Hepatocyte (in vitro differentiated cells): ENCODE data around the gene MCM6. TPM values are rescaled to one million over a fixed set of nuclear protein-coding genes. Genes with fewer than 3 reads are reported as not detected.

Experiments used
- DNase-seq: peaks from one replicate; pipeline ENCODE4 v3.0.0-alpha.2; 2016; ENCODE audit warnings: low spot score
- H2AFZ ChIP-seq: fragments of 200-600 bp; sonication (generic); 2 replicates; pipeline ENCODE4 v1.6.0; 2016; ENCODE audit warnings: antibody characterized with exemption, mild to moderate bottlenecking
- H3K27ac ChIP-seq: fragments of 200-600 bp; sonication (generic); 2 replicates; pipeline ENCODE4 v1.5.1; 2016; ENCODE audit warnings: mild to moderate bottlenecking
- H3K27me3 ChIP-seq: fragments of 200-600 bp; sonication (generic); 2 replicates; pipeline ENCODE4 v1.6.1; 2016
- H3K36me3 ChIP-seq: fragments of 200-600 bp; sonication (generic); replicated peaks from 2 replicates; pipeline ENCODE4 v1.5.1; 2016; ENCODE audit warnings: low read depth; ENCODE audit not compliant: insufficient read depth
- H3K4me1 ChIP-seq: fragments of 200-600 bp; sonication (generic); 2 replicates; pipeline ENCODE4 v1.5.1; 2016; ENCODE audit warnings: mild to moderate bottlenecking, moderate library complexity; ENCODE audit not compliant: insufficient read depth
- H3K4me2 ChIP-seq: fragments of 200-600 bp; sonication (generic); 2 replicates; pipeline ENCODE4 v1.6.0; 2016
- H3K4me3 ChIP-seq: fragments of 200-600 bp; sonication (generic); 2 replicates; pipeline ENCODE4 v1.5.1; 2016; ENCODE audit warnings: mild to moderate bottlenecking
- H3K79me2 ChIP-seq: fragments of 200-600 bp; sonication (generic); 2 replicates; pipeline ENCODE4 v1.6.0; 2017; ENCODE audit warnings: mild to moderate bottlenecking
- H3K9me2 ChIP-seq: fragments of 200-600 bp; sonication (generic); replicated peaks from 2 replicates; pipeline ENCODE4 v1.6.0; 2017; ENCODE audit warnings: mild to moderate bottlenecking; ENCODE audit not compliant: insufficient read depth
- H3K9me3 ChIP-seq: fragments of 200-600 bp; sonication (generic); 2 replicates; pipeline ENCODE4 v1.5.1; 2016; ENCODE audit warnings: low read depth, mild to moderate bottlenecking
- H4K20me1 ChIP-seq: fragments of 200-600 bp; sonication (generic); 2 replicates; pipeline ENCODE4 v1.6.0; 2016; ENCODE audit warnings: mild to moderate bottlenecking; ENCODE audit not compliant: insufficient read depth, poor library complexity, severe bottlenecking
- EZH2 ChIP-seq: fragments of 200-600 bp; sonication (generic); IDR thresholded peaks from 2 replicates; pipeline ENCODE4 v1.6.1; 2016; ENCODE audit warnings: antibody characterized with exemption, mild to moderate bottlenecking, borderline replicate concordance
- EZH2phosphoT487 ChIP-seq: fragments of 200-600 bp; sonication (generic); IDR thresholded peaks from one replicate; pipeline ENCODE4 v1.6.1; 2018; ENCODE audit warnings: antibody characterized with exemption, mild to moderate bottlenecking, low read depth, moderate library complexity; ENCODE audit not compliant: unreplicated experiment, severe bottlenecking
- WGBS: methylation state at CpG from one replicate; pipeline ENCODE4 v1.1.6; 2016; ENCODE audit warnings: low lambda C conversion rate; ENCODE audit errors: missing lambda C conversion rate; 5-methylcytosine and 5-hydroxymethylcytosine counted together
- polyA plus RNA-seq: library from polyadenylated mRNA; unstranded; fragments of >200 nt; fragmentation: Nextera tagmentation; extraction: Ambion mirVana; gene quantifications from 2 replicates; pipeline ENCODE4 v1.2.1, GENCODE V29; 2016
- total RNA-seq: library from RNA; depleted of rRNA; stranded (reverse); fragments of >200 nt; gene quantifications from 2 replicates; pipeline ENCODE4 v1.2.3, GENCODE V29; 2014
- TF ChIP-seq, protein P1 (sequence below): fragments of 200-600 bp; sonication (generic); IDR thresholded peaks from 2 replicates; pipeline ENCODE4 v1.5.1; 2016; ENCODE audit warnings: antibody characterized with exemption, mild to moderate bottlenecking; ENCODE audit not compliant: poor library complexity

MCM6 gene
- total and polyA plus RNA-seq, 2 experiments from 2014 or later, result 8.3 to 17.9 TPM

DNA sequence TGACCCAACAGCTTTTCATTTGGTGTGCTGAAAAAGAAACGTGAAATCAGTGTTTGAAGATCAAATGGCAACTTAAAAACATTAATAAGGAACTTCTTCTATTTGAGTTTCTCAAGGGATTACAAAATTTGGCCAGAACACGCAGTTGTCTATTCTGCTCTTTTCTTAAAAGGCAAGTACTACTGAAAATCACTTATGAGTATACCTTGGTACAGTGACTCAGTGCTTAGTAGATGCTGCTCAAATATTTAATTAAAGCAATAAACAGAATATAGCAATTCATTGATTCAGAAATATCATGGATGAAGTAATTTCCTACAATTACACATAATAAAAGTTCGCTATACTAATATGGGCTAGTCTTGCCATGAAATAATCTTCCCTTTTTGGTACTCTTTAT is 38.2 kb upstream of the MCM6 start:
- Histone ChIP-seq H3K9me2 (no peaks in the 10 kb centered on the region), H3K4me2 (no peak overlapping the region), H3K27me3 (no peaks in the 10 kb centered on the region), H3K4me3 (no peak overlapping the region), H3K4me1 (no peaks in the 10 kb centered on the region), H3K9me3 (no peaks in the 10 kb centered on the region), H4K20me1 (no peaks in the 10 kb centered on the region), H3K27ac (no peak overlapping the region), H3K36me3 (no peaks in the 10 kb centered on the region), H2AFZ (no peak overlapping the region), H3K79me2 (no peaks in the 10 kb centered on the region)
- no peak for TF ChIP-seq EZH2
- TF ChIP-seq, protein P1, sequence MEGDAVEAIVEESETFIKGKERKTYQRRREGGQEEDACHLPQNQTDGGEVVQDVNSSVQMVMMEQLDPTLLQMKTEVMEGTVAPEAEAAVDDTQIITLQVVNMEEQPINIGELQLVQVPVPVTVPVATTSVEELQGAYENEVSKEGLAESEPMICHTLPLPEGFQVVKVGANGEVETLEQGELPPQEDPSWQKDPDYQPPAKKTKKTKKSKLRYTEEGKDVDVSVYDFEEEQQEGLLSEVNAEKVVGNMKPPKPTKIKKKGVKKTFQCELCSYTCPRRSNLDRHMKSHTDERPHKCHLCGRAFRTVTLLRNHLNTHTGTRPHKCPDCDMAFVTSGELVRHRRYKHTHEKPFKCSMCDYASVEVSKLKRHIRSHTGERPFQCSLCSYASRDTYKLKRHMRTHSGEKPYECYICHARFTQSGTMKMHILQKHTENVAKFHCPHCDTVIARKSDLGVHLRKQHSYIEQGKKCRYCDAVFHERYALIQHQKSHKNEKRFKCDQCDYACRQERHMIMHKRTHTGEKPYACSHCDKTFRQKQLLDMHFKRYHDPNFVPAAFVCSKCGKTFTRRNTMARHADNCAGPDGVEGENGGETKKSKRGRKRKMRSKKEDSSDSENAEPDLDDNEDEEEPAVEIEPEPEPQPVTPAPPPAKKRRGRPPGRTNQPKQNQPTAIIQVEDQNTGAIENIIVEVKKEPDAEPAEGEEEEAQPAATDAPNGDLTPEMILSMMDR, result no peak
- no peak for TF ChIP-seq EZH2phosphoT487
- DNase-seq, result no peak
- 91% methylated on average over 3 of the region's 3 CpGs for WGBS

DNA sequence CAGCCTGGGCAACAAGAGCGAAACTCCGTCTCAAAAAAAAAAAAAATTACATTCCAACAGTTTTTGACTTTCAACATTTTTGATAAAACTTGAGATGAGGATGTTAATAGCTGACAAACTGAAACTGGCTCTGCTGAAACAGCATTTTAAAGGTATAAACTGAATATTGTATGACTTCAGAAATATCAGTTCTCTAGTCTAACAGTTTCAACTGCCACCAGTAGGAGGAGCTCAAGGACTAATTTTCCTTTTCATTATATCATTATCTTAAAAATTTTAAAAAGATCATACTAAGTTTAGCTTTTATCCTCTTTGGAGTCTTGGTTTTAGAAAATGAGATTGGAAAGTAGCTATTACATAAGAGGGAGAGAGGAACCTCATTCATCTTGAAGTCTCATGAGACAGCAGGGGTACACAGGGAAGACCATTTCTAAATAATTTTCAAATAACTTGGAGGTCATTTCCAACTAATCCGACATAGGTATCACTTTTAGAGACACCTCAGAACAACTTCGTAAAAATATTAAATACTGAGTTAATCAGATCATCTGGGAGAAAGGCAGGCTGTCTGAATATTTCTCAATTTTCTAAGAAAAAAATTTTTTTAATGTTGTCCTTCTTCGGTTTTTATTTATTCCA is 37.6 kb upstream of the MCM6 start:
- Histone ChIP-seq H2AFZ (no peak overlapping the region), H3K4me3 (no peak overlapping the region), H3K9me2 (no peaks in the 10 kb centered on the region), H3K79me2 (no peaks in the 10 kb centered on the region), H3K36me3 (no peaks in the 10 kb centered on the region), H3K27ac (no peak overlapping the region), H3K4me2 (no peak overlapping the region), H3K4me1 (no peaks in the 10 kb centered on the region), H3K27me3 (no peaks in the 10 kb centered on the region), H4K20me1 (no peaks in the 10 kb centered on the region), H3K9me3 (no peaks in the 10 kb centered on the region)
- peak; percentile 66 for DNase-seq
- WGBS, result 86% methylated on average over 5 of the region's 5 CpGs
- no peak for TF ChIP-seq EZH2phosphoT487
- TF ChIP-seq, protein P1, result peak; percentile 83

DNA sequence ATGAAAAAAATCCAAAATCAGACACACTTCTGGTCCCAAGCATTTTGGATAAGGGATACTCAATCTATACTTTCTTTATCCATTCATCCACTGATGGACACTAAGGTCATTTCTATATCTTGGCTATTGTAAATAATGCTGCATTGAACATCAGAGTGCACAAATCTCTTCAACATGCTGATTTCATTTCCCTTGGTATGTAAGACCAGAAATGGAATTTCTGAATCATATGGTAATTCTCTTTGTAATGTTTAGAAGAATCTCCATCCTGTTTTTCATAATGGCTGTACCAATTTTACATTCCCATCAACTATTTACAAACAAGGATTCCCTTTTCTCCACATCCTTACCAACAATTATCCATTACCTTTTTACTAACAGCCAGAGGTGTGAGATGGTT is 33.7 kb upstream of the MCM6 start:
- Histone ChIP-seq H3K4me3 (no peak overlapping the region), H3K36me3 (no peaks in the 10 kb centered on the region)

More for the DNA sequence above, 33.7 kb upstream of the MCM6 start:
- TF ChIP-seq, protein P1, result no peak
- no peak for TF ChIP-seq EZH2
- no peak for TF ChIP-seq EZH2phosphoT487
- Histone ChIP-seq H3K27ac (no peak overlapping the region), H4K20me1 (no peaks in the 10 kb centered on the region), H3K9me2 (no peaks in the 10 kb centered on the region), H3K79me2 (no peaks in the 10 kb centered on the region), H3K9me3 (no peaks in the 10 kb centered on the region), H2AFZ (no peak overlapping the region), H3K27me3 (no peaks in the 10 kb centered on the region), H3K4me2 (no peak overlapping the region), H3K4me1 (no peaks in the 10 kb centered on the region)
- DNase-seq, result no peak
